GM18870 (cell line): Measurements from ENCODE around the gene MANSC4.
A peak's percentile ranks its signal among the peaks of the same experiment; 100 is the strongest.
"Not testable (repeated sequence)": the region's sequence is repeated elsewhere in the genome, so short reads cannot be mapped to it uniquely, and the experiment has no call there.

Experiments
- ATAC-seq: cut with Tn5 transposase; IDR thresholded peaks from one replicate; pipeline ENCODE4 v1.9.1; 2021; ENCODE audit warnings: moderate library complexity; ENCODE audit not compliant: unreplicated experiment

The MANSC4 gene

GRCh38 chr12:27756670-27757195 is 23.3 kb downstream of the MANSC4 start:
- ATAC-seq: no peak

DNA sequence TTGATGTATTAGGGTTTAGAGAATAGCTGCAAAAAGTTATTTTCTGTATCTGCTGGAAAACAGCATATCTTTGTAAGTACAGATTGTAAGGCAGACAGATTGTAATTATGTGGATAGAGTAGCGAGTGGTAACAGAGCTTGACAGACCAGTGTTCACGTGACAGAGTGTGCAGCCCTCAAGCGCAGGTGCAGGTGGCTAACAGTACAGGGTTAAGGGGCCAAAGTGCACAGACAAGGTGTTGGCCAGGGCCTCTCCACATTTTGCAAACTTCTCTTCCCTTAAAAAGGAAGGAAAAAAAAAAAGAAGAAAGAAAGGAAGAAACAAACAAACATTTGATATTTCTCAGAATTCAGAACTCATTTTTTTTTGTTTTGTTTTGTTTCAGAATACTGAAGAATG is 25.2 kb downstream of the MANSC4 start:
- ATAC-seq: no peak

- ATAC-seq: no peak
Observed at GRCh38 chr12:27751386-27752047, 28.5 kb downstream of the MANSC4 start.

DNA sequence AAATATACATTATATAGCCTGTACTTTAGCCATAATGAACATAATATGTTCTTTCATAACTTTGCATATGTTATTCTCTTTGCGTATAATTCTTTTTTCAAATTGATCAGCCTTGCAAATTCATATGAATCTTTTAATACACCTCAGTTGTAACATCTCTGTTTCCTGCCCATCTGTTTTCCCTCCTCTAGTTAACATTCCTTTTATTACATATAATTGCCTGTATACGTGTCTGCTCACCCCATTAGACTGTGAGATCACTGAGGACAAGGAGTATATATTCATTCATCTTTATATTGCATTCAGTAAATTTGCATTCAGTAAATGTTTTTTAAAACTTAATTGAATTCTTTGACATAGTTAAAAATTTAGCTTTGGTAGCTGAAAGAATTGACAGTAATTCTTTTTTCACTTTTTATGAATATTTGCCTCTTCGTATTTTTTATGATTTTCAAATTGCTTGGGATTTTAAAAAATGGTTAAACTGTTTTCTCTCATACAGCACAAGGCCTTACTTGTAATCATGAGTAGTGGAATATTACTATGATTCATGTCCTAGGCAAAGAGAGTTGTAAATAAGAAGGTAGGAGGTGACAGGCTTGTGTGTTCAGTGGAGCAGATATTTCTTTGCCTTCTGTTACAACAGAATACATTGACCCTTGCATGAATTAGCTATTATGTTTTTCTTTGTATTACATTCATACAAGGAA is 32.8 kb downstream of the MANSC4 start:
- no peak for ATAC-seq

DNA sequence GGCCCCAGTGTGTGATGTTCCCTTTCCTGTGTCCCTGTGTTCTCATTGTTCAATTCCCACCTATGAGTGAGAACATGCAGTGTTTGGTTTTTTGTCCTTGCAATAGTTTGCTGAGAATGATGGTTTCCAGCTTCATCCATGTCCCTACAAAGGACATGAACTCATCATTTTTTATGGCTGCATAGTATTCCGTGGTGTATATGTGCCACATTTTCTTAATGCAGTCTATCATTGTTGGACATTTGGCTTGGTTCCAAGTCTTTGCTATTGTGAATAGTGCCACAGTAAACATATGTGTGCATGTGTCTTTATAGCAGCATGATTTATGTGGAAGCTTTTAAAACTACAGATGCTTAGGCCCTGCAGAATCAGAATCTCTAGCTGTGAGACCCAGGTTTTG is 34.3 kb downstream of the MANSC4 start:
- ATAC-seq: not testable (repeated sequence)

DNA sequence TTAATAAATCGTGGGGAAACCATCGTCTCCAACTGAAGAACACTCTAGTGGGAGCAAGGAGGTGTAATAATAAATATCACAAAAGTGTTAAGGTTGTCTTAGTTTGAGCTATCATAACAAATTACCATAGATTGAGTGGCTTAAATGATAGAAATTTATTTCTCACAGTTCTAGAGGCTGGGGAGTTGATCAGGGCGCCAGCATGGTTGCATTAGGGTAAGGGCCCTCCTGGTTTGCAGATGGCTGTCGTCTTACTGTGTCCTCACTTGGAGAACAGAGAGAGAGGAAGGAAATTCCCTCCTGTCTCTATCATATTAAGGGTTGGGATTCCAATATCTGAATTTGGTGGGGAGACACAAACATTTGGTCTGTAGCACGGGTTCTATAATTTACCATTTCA is 36.4 kb downstream of the MANSC4 start:
- ATAC-seq: no peak

DNA sequence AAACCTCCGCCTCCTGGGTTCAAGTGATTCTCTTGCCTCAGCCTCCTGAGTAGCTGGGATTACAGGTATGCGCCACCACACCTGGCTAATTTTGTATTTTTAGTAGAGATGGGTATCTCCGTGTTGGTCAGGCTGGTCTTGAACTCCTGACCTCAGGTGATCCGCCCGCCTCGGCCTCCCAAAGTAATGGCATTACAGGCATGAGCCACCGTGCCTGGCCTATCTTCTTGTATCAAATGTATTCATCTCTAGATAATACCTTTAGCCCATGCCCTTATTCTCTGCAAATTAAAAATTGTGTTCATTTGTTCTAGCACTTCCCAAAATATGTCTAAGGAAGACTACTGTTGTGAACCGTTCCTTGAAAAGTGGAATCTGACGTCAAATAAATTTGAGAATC is 45.7 kb downstream of the MANSC4 start:
- ATAC-seq: not testable (repeated sequence)

- ATAC-seq: no peak
Observed at GRCh38 chr12:27733791-27734190, 46.2 kb downstream of the MANSC4 start.

DNA sequence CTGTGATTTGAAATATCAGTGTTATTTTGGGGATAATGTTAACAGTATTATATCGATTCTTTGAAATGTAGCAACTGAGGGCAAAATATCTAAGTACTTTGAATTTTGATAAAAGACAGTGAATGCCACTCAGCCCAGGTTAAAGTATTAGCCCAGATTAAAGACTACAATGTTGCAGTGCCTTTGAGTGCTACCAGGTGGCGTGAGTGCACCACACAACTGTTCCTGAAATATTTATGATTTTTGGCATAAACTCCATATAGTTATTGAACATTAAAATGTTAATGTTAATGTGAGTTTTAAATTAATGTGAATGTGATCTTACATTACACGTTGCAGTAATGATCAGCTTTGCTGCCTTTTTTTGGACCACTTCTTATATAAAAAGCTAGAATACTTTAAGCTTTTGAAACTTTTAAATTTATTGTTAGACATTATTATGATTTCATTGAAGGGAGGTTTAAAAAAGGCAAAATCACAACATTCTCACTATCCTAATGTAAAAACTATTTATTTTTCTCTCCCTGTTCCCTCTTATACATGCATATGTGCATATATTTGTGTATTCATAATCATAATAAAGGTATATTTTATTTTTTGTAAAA is 46.9 kb downstream of the MANSC4 start:
- ATAC-seq: peak; percentile 63

- ATAC-seq: no peak
Observed at GRCh38 chr12:27732281-27732680, 47.8 kb downstream of the MANSC4 start.

DNA sequence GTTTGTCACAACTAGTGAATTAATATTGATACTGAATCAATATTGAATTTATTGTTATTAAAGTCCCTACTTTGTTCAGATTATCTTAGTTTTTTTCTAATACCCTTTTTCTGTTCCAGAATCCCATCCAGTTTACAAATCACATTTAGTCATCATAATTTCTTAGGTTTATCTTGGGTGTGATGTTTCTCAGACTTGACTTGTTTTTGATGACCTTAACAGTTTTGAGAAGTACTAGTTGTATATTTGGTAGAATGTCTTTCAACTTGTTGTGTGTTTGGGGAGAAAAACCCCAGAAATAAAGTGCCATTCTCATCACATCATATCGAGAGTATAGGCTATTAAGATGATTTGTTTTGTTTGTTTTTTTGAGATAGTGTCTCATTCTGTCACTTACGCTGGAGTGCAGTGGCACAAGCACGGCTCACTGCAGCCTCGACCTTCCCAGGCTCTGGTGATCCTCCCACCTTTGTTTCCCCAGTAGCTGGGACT is 49.9 kb downstream of the MANSC4 start:
- no peak for ATAC-seq

DNA sequence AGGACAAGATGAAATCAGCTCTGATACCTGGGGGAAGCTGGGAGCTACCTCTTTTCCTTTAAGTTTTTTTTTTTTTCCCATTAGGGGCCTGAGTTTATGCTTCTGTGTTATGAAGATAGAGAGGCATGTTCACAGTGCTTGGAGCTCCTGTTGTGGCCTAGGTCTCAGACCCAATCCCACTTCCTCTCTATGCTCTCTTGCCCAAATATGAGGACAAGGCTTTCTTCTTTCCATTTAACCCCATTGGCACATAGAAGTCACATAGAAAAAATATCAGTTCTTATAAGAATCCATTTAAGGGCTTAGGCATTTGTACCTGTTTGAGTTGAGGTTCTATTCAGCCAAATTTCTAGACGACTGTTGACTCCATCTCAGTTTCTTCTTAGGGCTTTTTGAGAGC is 56.8 kb downstream of the MANSC4 start:
- no peak for ATAC-seq
